ENCODE results near the gene LRRC3C.
A peak's percentile ranks its signal among the peaks of the same experiment; 100 is the strongest.

Gene LRRC3C

GRCh38 chr17:39949028-39949427, 21.5 kb downstream of the LRRC3C start:
- DNase-seq (ENCODE audit: low read depth), result no peak

- DNase-seq (ENCODE audit: low read depth), result no peak
These were observed 23.4 kb downstream of the LRRC3C start for GRCh38 chr17:39950871-39951348.

GRCh38 chr17:39951924-39952679, 24.6 kb downstream of the LRRC3C start:
- DNase-seq (ENCODE audit: low read depth), result no peak

- DNase-seq (ENCODE audit: low read depth), result peak; percentile 93
These were observed 25.3 kb downstream of the LRRC3C start for GRCh38 chr17:39952680-39953470.

GRCh38 chr17:39953471-39953888, 25.9 kb downstream of the LRRC3C start:
- no peak for DNase-seq (ENCODE audit: low read depth)

- no peak for DNase-seq (ENCODE audit: low read depth)
These were observed 27.3 kb downstream of the LRRC3C start for GRCh38 chr17:39954876-39955275.

GRCh38 chr17:39955726-39956225, 28.2 kb downstream of the LRRC3C start:
- no peak for DNase-seq (ENCODE audit: low read depth)

- DNase-seq (ENCODE audit: low read depth), result no peak
These were observed 33.1 kb downstream of the LRRC3C start for GRCh38 chr17:39960524-39961041.

- DNase-seq (ENCODE audit: low read depth), result peak; percentile 37
These were observed 35.2 kb downstream of the LRRC3C start, which contains the start of gene GSDMA for GRCh38 chr17:39962642-39963220. TSS of gene GSDMA (plus strand) at chr17:39963004. CDS start at chr17:39965688, 2,684 bp downstream.

GRCh38 chr17:39963829-39964228, 36.3 kb downstream of the LRRC3C start:
- DNase-seq (ENCODE audit: low read depth), result peak; percentile 51

- no peak for DNase-seq (ENCODE audit: low read depth)
These were observed 37.6 kb downstream of the LRRC3C start for GRCh38 chr17:39965017-39965699.

GRCh38 chr17:39966771-39967170, 39.2 kb downstream of the LRRC3C start:
- DNase-seq (ENCODE audit: low read depth), result no peak

- DNase-seq (ENCODE audit: low read depth), result no peak
These were observed 41.2 kb downstream of the LRRC3C start for GRCh38 chr17:39968761-39969160.

- DNase-seq (ENCODE audit: low read depth), result no peak
These were observed 41.8 kb downstream of the LRRC3C start for GRCh38 chr17:39969375-39969774.

GRCh38 chr17:39970157-39970692, 42.7 kb downstream of the LRRC3C start:
- DNase-seq (ENCODE audit: low read depth), result no peak

GRCh38 chr17:39971076-39971603, 43.6 kb downstream of the LRRC3C start:
- DNase-seq (ENCODE audit: low read depth), result no peak

- no peak for DNase-seq (ENCODE audit: low read depth)
These were observed 44.7 kb downstream of the LRRC3C start for GRCh38 chr17:39972271-39972670.

GRCh38 chr17:39973496-39973895, 46.0 kb downstream of the LRRC3C start:
- no peak for DNase-seq (ENCODE audit: low read depth)

GRCh38 chr17:39974433-39974832, 46.9 kb downstream of the LRRC3C start:
- DNase-seq (ENCODE audit: low read depth), result no peak

- no peak for DNase-seq (ENCODE audit: low read depth)
These were observed 48.3 kb downstream of the LRRC3C start for GRCh38 chr17:39975801-39976200.

- no peak for DNase-seq (ENCODE audit: low read depth)
These were observed 51.6 kb downstream of the LRRC3C start for GRCh38 chr17:39979016-39979670.

All from stimulated activated CD4-positive, alpha-beta T cell treated with anti-CD3 and anti-CD28 coated beads, Interleukin-2, amount 100 ng/mL, for 4 hours (primary cell).